Jurkat, Clone E6-1 (cell line): Measurements from ENCODE around the gene SLC16A9. TPM values are rescaled to one million over a fixed set of nuclear protein-coding genes. Genes with fewer than 3 reads are reported as not detected.
A peak's percentile ranks its signal among the peaks of the same experiment; 100 is the strongest.
"Not testable (repeated sequence)": the region's sequence is repeated elsewhere in the genome, so short reads cannot be mapped to it uniquely, and the experiment has no call there.

ENCODE experiments used
- DNase-seq: peaks from one replicate; pipeline ENCODE4 v3.0.0-alpha.2; 2011; ENCODE audit warnings: low read depth, low spot score
- H3K4me3 ChIP-seq: 2 replicates; pipeline ENCODE4 v1.5.1; 2011; ENCODE audit warnings: mild to moderate bottlenecking, low read length, control low read depth, moderate library complexity
- polyA plus RNA-seq: library from polyadenylated mRNA; unstranded; fragments of >200 nt; gene quantifications from one replicate; pipeline ENCODE4 v1.2.1, GENCODE V29; 2012; ENCODE audit warnings: missing spikeins; ENCODE audit not compliant: insufficient read length, insufficient read depth

Gene SLC16A9
- 2.9 TPM for polyA plus RNA-seq

- peak within 1 kb of the TSS; percentile 27 for H3K4me3 ChIP-seq
- no peak for DNase-seq
These were observed at the start of gene SLC16A9 for GRCh38 chr10:59709395-59710125. Gene SLC16A9 (minus strand): TSS chr10:59709850. CDS start chr10:59684291, 25,559 bp downstream.

DNA sequence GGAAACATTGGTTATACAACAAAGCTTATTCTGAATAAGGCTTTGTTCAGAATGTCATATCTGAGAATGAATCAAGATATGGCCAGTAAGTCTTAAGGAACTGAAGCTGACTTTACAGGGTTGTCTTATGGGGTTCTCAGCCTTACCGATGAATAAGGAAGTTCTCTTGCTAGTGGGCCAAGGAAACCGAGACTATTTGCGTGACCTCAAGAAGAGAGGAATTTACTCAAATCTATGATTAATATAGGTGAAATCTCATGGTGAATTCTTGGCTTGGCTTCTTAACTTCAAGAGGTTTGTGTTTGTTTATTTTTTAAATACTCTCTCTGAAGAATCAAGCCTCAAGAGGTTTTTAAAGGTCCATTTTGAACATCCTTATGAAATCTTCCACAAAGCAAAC lies 48.3 kb upstream of the SLC16A9 start:
- DNase-seq = no peak
- no peak overlapping the region for H3K4me3 ChIP-seq

- DNase-seq = no peak
- H3K4me3 ChIP-seq = no peak overlapping the region
These were observed 45.3 kb upstream of the SLC16A9 start for GRCh38 chr10:59754951-59755350.

DNA sequence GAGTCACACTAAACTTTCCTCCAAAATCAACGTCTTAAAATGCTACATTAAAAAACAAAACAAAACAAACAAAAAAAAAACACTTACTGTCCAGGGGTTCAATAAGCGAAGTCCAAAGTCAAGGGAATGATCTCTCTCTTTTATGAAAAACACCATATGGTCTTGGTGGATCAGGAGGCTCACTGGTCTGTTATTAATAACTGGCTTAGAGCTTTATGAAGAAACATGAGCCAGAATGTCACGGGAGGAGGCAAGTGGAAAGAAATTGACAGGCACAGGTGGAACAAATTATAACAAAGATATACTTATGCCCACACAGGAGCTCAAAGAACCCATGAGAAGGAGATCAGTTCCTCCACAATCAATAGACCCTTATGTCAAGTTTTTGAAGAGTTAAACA lies 43.6 kb upstream of the SLC16A9 start, which contains the start of gene MRLN:
MRLN (minus strand) TSS at position 189 of the 400 bp plus-strand sequence.
- no peak within 1 kb of the TSS for H3K4me3 ChIP-seq
- DNase-seq = no peak

DNA sequence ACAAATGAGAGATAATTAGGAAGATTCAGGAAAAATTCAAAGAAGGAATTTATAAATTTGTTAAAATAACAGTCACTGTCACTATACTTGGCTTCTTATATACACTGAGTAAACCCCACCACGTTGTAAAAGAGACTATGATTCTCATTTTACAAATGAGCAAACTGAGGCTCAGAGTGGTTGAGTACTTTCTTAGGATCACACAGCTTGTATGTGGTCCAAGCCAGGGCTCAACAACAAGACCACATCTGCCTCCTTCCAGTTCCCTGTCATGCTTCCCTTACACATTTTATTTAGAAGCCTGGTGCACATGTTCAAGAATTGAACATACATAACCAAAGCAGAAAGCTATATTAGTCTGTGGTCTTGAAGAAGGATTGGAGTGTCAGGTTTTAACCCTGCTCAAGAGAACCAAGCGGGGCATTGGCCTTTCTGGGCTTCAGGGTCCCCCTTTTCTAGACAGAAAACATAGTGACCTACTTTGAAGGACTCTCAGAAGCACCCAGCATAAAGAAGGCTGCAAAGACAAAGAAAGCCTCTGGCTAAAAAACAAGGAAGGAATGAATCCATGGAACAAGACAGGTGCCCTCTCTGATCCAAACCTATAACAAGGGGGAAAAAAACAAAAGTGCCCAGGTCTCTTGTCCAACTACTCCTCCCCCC lies 42.8 kb upstream of the SLC16A9 start:
- DNase-seq = no peak

DNA sequence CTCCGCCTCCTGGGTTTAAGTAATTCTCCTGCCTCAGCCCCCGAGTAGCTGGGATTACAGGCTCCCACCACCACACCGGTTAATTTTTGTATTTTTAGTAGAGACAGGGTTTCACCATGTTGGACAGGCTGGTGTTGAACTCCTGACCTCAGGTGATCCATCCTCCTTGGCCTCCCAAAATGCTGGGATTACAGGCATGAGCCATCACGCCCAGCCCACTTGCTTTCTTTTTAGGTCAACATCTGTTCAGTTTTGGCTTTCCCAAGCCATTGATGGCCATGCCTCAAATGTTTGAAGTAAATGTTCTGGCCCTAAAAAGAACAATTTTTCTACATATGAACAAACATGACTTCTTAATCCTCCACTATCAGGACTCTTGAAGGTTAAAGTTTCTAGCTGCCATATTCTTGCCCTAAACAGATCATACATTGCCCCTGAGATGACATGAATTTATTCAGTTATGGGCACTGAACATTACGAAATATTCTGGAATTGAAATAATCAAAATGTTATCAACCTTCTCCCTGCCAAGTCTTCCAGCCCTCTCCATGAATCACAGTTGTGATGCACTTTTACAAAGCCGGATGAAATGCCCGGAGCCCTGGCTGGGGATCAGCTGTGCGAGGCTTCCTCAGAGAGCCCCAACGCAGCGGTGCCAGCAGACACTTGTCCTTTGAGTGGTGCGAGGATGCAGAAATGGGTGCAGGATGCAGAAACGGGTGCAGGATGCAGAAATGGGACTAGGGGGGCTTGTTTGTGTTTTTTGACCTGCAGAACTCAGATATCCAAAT lies 40.7 kb upstream of the SLC16A9 start:
- DNase-seq = no peak
- H3K4me3 ChIP-seq = no peak overlapping the region

More for the DNA sequence above, 42.8 kb upstream of the SLC16A9 start:
- no peak overlapping the region for H3K4me3 ChIP-seq

GRCh38 chr10:59748834-59749233 lies 39.2 kb upstream of the SLC16A9 start:
- DNase-seq = no peak

GRCh38 chr10:59745163-59745650 lies 35.6 kb upstream of the SLC16A9 start:
- DNase-seq = no peak
- no peak overlapping the region for H3K4me3 ChIP-seq

More at GRCh38 chr10:59748834-59749233, 39.2 kb upstream of the SLC16A9 start:
- H3K4me3 ChIP-seq = no peak overlapping the region

GRCh38 chr10:59744762-59745161 lies 35.1 kb upstream of the SLC16A9 start:
- DNase-seq, H3K4me3 ChIP-seq: not testable (repeated sequence)

- DNase-seq, H3K4me3 ChIP-seq: not testable (repeated sequence)
These were observed 34.5 kb upstream of the SLC16A9 start for GRCh38 chr10:59744156-59744555.

DNA sequence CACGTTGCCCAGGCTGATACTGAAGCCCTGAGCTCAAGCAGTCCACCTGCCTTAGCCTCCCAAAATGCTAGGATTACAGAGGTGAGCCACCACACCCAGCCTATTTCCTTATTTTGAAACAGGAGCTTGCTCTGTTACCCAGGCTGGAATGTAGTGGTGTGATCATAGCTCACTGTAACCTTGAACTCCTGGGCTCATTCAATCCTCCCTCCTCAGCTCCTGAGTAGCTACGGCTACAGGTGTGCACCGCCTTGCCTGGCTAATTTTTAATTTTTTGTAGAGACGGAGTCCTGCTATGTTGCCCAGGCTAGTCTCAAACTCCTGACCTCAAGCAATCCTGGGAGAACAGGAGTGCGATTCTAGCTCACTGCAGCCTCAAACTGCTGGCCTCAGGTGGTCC lies 31.9 kb upstream of the SLC16A9 start:
- no peak overlapping the region for H3K4me3 ChIP-seq
- no peak for DNase-seq

GRCh38 chr10:59741048-59741447 lies 31.4 kb upstream of the SLC16A9 start:
- H3K4me3 ChIP-seq = no peak overlapping the region
- no peak for DNase-seq

DNA sequence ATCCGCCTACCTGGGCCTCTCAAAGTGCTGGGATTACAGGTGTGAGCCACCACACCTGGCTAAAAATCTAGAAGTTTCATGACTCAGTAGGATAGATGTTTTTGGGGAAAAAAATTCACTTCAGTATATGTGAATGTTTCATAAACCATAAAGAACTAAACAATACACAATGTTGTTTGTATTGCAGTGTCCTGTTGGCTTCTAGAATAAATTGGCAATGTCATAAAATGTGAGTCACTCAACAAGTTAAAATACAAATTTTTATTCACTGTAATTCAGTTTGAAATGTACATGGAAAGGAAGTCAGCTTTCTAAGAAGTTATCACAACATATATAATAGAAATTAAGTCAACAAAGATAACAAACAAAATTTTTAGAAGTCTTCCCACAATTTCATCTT lies 27.1 kb upstream of the SLC16A9 start:
- no peak for DNase-seq
- H3K4me3 ChIP-seq = no peak overlapping the region

- DNase-seq = no peak
- no peak overlapping the region for H3K4me3 ChIP-seq
These were observed 25.6 kb upstream of the SLC16A9 start for GRCh38 chr10:59735296-59735695.

- no peak overlapping the region for H3K4me3 ChIP-seq
- no peak for DNase-seq
These were observed 24.4 kb upstream of the SLC16A9 start for GRCh38 chr10:59734014-59734462.

DNA sequence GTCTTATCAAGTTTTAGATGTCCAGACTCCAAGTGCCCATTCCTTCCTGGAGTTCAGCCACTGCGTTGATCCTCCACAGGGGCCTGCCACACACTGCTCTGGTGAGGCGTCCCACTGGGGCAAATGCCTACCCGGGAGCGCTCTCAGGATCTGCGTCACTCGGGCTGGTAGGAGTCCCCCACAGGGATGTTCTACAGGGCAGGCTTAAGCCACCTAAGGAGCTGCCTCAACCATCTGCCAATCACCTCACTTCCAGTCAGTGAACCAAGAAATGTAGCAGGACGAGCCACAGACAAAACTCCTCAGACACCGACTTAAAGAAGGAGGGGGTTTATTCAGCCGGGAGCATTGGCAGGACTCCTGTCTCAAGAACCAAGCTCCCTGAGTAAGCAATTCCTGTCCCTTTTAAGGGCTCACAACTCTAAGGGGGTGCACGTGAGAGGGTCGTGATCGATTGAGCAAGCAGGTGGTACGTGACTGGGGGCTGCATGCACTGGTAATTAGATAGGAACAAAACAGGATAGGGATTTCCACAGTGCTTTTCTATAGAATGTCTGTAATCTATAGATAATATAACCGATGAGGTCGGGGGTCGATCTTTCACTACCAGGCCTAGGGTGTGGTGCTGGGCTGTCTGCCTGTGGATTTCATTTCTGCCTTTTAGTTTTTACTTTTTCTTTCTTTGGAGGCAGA lies 23.8 kb upstream of the SLC16A9 start:
- H3K4me3 ChIP-seq, DNase-seq: not testable (repeated sequence)

GRCh38 chr10:59732849-59733248 lies 23.2 kb upstream of the SLC16A9 start:
- DNase-seq, H3K4me3 ChIP-seq: not testable (repeated sequence)

DNA sequence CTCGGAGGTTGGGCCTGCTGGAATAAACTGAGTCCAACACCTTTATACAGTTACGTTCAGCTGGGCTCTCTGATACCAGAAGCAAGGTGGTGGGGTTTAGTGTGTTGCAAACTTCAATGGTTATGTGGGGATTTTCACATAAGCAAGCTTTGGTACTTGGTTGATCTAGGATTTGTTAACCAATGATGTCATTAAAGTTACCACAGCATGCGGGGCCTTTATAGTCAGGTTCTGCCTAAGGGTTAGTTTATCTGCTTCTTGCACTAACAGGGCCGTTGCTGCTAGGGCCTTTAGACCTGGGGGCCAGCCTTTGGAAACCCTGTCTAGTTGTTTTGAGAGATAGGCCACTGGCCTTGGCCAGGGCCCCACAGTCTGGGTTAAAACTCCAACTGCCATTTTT lies 19.5 kb upstream of the SLC16A9 start:
- DNase-seq, H3K4me3 ChIP-seq: not testable (repeated sequence)
